ENCODE data around the gene RIN3. TPM values are rescaled to one million over a fixed set of nuclear protein-coding genes. Genes with fewer than 3 reads are reported as not detected.

RIN3 gene
- total RNA-seq, 1 experiment from 2014 or later, result 14.8 TPM

GRCh38 chr14:92704821-92705220, 191.2 kb downstream of the RIN3 start:
- ChIA-PET CTCF (no interaction called here), POLR2A (ENCODE audit: unreplicated experiment) (no interaction called here)
- no TSS peak for BruUV-seq (replicated peaks)
- Histone ChIP-seq H2AFZ (no peak overlapping the region), H3K9me3 (ENCODE audit: insufficient read depth, low read depth) (no peaks in the 10 kb centered on the region), H3K36me3 (ENCODE audit: low read depth) (no peaks in the 10 kb centered on the region), H3K4me2 (no peak overlapping the region), H3K79me2 (ENCODE audit: low read depth) (no peaks in the 10 kb centered on the region), H4K20me1 (ENCODE audit: insufficient read depth) (no peaks in the 10 kb centered on the region), H3K27me3 (ENCODE audit: insufficient read depth, low read depth) (no peaks in the 10 kb centered on the region), H3K27ac (no peak overlapping the region), H3K4me1 (replicated peaks; ENCODE audit: insufficient read depth) (peaks cover 12% of the 10 kb centered on the region), H3K9me2 (ENCODE audit: insufficient read depth) (no peaks in the 10 kb centered on the region), H3K4me3 (no peak overlapping the region), H3F3A (ENCODE audit: insufficient read depth, low read depth) (no peaks in the 10 kb centered on the region)
- TF ChIP-seq CTCF (conservative IDR thresholded peaks at IDR 0.05) (no peak), EZH2 (IDR thresholded peaks at IDR 0.05; ENCODE audit: low read depth) (no peak)
- intact Hi-C loops (cut with micrococcal nuclease; ENCODE audit: unreplicated experiment), result no loop called here
- no peak for DNase-seq

GRCh38 chr14:92706386-92706785, 192.8 kb downstream of the RIN3 start:
- Histone ChIP-seq H3K9me3 (ENCODE audit: insufficient read depth, low read depth) (no peaks in the 10 kb centered on the region), H3K79me2 (ENCODE audit: low read depth) (no peaks in the 10 kb centered on the region), H3F3A (ENCODE audit: insufficient read depth, low read depth) (no peaks in the 10 kb centered on the region), H3K4me3 (no peak overlapping the region), H4K20me1 (ENCODE audit: insufficient read depth) (no peaks in the 10 kb centered on the region), H3K27me3 (ENCODE audit: insufficient read depth, low read depth) (no peaks in the 10 kb centered on the region), H3K4me1 (replicated peaks; ENCODE audit: insufficient read depth) (peaks cover 12% of the 10 kb centered on the region), H3K27ac (no peak overlapping the region), H2AFZ (no peak overlapping the region), H3K9me2 (ENCODE audit: insufficient read depth) (no peaks in the 10 kb centered on the region), H3K36me3 (ENCODE audit: low read depth) (no peaks in the 10 kb centered on the region), H3K4me2 (no peak overlapping the region)
- intact Hi-C loops (cut with micrococcal nuclease; ENCODE audit: unreplicated experiment), result no loop called here
- POLR2A ChIA-PET (ENCODE audit: unreplicated experiment), result no interaction called here
- no peak for DNase-seq
- CTCF ChIA-PET, result no interaction called here
- BruUV-seq (replicated peaks), result no TSS peak
- TF ChIP-seq CTCF (conservative IDR thresholded peaks at IDR 0.05), result no peak
- no peak for TF ChIP-seq EZH2 (IDR thresholded peaks at IDR 0.05; ENCODE audit: low read depth)

GRCh38 chr14:92709340-92710000, 195.9 kb downstream of the RIN3 start:
- H3K27ac ChIP-seq, result peak overlapping the region; percentile 25; the same call in 1 of the 2 replicates
- no peaks in the 10 kb centered on the region for H3K27me3 ChIP-seq (ENCODE audit: insufficient read depth, low read depth)
- no peaks in the 10 kb centered on the region for H4K20me1 ChIP-seq (ENCODE audit: insufficient read depth)
- no peaks in the 10 kb centered on the region for H3K9me3 ChIP-seq (ENCODE audit: insufficient read depth, low read depth)
- no peak overlapping the region for H3K4me2 ChIP-seq
- H3F3A ChIP-seq (ENCODE audit: insufficient read depth, low read depth), result no peaks in the 10 kb centered on the region
- CTCF ChIA-PET, result interaction anchor here (0.6 to 0.7 kb wide), 2 partner anchors 16 to 101 kb away, joined by 3 read pairs; no protein-coding TSS in a partner anchor
- no peak for TF ChIP-seq CTCF (conservative IDR thresholded peaks at IDR 0.05)
- no peak for TF ChIP-seq EZH2 (IDR thresholded peaks at IDR 0.05; ENCODE audit: low read depth)
- POLR2A ChIA-PET (ENCODE audit: unreplicated experiment), result interaction anchor here (0.7 kb wide), 1 partner anchor 84 kb away, joined by 14 read pairs; no protein-coding TSS in a partner anchor
- intact Hi-C loops (cut with micrococcal nuclease; ENCODE audit: unreplicated experiment), result no loop called here
- no peaks in the 10 kb centered on the region for H3K36me3 ChIP-seq (ENCODE audit: low read depth)
- no peak for DNase-seq
- no peaks in the 10 kb centered on the region for H3K9me2 ChIP-seq (ENCODE audit: insufficient read depth)
- H3K4me3 ChIP-seq, result no peak overlapping the region
- H2AFZ ChIP-seq, result no peak overlapping the region
- peaks cover 12% of the 10 kb centered on the region for H3K4me1 ChIP-seq (replicated peaks; ENCODE audit: insufficient read depth)
- BruUV-seq (replicated peaks), result no TSS peak
- no peaks in the 10 kb centered on the region for H3K79me2 ChIP-seq (ENCODE audit: low read depth)
